Stimulated activated CD4-positive, alpha-beta T cell treated with anti-CD3 and anti-CD28 coated beads, Interleukin-15, amount 100 ng/mL, for 1 hour (primary cell): ENCODE results near the gene CNNM2.

ENCODE experiments used
- DNase-seq, 2 donors: peaks; one replicate each; pipeline ENCODE4 v3.0.0-alpha.2; 2020; ENCODE audit warnings: low read depth in 1 of 2, low spot score in 1 of 2

The CNNM2 gene

DNA sequence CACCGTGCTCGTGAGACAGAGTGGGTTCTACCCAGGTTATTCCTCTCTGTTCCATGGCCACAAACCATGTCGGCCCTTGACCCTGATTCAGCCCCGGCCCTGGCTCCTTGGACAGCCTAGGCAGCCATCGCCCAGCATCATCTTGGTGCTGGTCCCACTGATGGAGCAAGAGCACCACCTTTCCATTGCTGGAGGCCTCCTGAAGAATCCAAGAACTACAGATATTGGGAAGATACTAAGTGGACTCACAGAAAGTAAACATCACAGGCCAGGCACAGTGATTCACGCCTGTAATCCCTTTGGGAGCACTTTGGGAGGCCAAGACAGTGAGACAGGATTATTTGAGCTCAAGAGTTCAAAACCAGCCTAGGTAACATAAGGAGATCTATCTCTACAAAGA is 149.9 kb downstream of the CNNM2 start:
- DNase-seq = no peak

- peak; percentile 38 to 51 for DNase-seq
Measured at GRCh38 chr10:103069453-103070331, 151.6 kb downstream of the CNNM2 start.

DNA sequence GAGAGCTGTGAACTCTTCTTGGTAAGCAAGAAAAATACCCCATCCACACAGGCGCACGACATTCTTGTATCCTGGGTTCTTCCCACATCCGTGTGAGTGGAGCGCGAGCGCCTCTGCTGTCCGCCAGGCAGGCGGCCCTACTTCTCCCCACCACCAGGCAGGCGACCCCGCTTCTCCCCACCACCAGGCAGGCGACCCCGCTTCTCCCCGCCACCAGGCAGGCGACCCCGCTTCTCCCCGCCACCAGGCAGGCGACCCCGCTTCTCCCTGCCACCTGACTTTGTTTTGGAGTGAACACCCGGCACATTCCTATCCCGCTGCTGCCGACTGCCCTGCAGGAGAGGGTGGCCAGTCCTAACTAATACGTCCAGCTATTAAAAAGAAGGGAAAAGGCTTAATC is 154.2 kb downstream of the CNNM2 start:
- DNase-seq = no peak

DNA sequence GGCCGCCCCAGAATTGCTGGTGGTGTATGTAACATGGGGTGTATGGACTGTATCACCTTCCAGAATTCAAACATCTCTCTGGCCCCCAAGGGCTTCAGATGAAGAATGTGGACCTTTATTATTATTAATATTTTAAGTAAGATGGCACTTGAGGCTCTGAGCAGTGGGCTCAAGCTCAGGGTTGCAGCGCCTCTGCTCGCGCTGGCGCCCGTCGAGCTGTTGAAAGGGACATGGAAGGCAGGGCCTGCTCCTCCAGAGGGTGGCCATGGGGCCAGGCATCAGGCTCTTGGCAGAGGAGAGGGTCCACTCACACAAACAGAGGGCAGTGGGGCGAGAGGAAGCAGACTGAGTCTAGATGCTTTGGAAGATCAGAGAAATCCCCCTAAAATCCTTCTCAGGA is 154.8 kb downstream of the CNNM2 start:
- no peak for DNase-seq

- DNase-seq = no peak
Measured at GRCh38 chr10:103077020-103077419, 158.9 kb downstream of the CNNM2 start.

- DNase-seq = no peak
Measured at GRCh38 chr10:103077491-103078308, 159.6 kb downstream of the CNNM2 start.

GRCh38 chr10:103078309-103078615 is 160.2 kb downstream of the CNNM2 start:
- DNase-seq = no peak

DNA sequence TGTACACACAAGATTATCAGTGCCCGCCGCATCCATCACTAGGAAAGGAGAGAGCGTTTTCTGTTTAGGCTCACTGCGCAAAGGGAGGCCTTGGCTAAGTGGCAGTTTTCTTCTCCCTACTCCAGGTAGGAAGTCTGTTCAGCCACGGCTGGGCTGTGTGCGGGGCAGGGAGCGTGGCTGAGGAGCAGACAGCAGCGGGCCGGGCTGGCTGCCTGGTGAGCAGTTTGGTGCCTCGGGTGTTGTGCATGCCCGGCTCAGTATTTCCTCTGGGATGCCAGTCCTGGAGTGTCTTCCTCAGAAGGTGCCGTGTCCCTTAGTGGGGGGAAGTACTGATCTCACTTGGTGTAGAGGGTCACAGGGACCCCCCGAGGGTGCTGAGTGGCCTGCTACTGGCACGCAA is 160.6 kb downstream of the CNNM2 start:
- DNase-seq = no peak

DNA sequence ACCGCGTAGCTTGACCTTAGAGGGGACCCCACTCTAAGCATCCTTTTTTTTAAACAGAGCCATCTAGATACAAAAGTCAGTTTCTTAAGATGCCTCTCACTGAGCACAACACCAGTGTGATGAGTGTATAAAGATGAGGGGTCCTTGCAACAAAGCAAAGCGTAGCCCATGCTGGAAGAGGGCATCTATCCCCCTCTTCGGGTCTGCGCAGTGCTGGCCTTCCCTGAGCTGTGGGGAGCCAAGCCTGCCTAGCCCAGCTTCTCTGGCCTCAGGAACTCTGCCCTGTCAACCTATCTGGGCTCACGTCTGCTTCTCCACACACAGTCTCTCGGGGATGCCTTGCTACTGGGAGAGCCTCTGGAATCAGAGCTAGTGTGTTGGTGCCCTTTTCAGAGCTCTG is 161.0 kb downstream of the CNNM2 start:
- no peak for DNase-seq

DNA sequence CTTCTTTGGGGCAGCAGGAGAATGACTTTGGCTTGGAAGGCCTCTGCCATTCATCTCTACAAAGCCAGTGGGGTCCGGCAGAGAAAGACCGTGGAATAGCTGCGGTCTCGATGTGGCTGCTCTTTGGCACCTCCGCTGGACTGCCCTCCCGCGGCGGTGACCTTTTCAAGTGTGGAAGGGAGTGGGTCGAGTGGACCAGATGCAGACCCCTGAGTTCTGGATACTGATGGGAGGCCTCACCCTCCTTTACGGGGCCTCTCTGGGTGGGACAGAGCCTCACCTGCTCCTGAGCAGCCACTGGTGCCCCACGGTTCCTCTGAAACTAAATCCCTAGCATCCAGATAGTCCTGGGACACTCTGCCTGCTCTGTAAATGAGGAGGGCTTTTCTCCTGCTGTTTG is 161.9 kb downstream of the CNNM2 start:
- DNase-seq = no peak

- no peak for DNase-seq
Measured at GRCh38 chr10:103080891-103081581, 162.9 kb downstream of the CNNM2 start.

GRCh38 chr10:103082683-103083082 is 164.6 kb downstream of the CNNM2 start:
- no peak for DNase-seq

DNA sequence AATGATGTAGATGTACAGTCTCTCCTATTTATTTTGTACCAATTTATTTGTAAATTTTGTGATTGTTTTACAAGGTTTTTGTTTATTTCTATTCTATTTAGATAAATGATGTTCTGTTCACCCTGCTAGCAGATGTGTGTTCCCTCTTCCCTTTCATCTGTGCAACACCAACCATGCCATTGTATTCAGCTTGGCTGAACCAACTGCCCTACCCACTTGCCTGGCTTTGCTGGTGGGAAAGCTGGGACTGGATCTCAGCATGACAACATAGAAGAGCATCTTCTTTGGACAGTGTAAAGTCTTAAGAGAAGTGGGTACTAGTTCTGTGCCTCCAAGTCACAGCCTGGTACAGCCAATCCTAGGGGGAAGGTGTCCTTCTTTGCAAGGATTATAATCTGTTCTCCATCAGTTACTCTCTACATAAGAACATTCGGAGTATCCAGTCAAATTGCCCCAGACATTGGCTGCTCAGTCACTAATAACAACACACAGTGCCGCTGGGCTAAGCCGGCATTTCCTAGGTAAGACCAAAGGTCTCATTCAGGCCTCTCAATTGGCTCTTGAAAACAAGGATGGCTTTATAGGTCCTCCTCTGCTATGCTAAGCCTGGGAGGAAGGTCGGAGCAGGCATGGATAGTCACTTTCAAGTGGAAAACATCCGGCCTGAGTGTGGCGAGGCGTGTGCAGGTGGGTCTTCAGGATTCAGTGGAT is 165.3 kb downstream of the CNNM2 start:
- DNase-seq = no peak

DNA sequence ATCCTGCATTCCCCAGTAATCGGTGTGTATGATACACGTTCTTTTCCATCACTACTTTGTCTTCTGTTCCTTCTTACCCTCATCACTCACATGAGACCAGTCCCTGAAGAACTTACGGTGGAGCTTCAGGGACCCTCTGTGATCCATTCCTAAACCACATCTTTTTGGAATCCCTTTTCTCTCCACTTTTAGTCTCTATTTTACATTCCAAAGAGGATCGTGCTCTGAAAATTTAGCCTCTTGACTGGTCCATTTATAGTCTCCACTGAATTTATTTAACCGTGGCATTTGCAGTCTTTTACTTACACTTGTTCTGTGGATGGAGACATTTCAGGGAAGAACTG is 165.9 kb downstream of the CNNM2 start:
- DNase-seq = no peak

DNA sequence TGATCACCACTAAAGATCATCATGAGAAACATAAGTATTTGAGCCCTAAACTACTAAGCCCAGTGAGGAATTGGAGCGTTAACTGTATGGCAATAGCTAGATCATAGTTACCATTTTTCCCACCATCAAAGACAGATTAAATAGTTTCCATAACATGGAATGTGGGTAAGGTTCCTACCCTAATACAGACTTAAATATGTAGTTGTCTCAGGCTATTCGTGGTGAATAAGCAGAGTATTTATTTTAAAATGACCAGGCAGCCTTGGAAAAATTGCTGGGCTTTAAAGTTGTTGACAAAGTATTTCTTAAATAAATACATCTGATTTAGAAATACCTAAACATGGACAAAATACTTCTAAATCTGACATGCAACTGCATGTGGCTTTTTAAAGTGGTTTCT is 168.2 kb downstream of the CNNM2 start:
- no peak for DNase-seq

DNA sequence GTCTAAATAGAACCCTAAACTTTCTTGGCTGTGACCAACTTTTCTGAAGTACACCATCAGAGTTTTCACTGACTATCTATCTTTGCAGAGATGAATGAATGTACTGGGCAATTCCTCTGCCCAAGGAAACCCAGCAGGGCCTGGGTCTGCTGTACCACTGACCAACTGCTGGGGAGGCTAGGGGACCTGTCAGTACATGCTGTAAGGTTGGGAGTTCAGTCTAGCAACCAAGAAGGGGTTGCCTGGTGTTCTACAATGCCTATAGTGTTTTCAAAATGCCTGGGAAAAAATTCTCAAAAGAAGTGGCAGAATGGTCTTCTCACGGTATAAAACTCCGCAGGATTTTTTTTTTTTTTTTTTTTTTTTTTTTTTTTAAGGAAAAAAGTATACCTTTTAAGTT is 168.7 kb downstream of the CNNM2 start:
- no peak for DNase-seq

- no peak for DNase-seq
Measured at GRCh38 chr10:103089493-103089892, 171.4 kb downstream of the CNNM2 start.

DNA sequence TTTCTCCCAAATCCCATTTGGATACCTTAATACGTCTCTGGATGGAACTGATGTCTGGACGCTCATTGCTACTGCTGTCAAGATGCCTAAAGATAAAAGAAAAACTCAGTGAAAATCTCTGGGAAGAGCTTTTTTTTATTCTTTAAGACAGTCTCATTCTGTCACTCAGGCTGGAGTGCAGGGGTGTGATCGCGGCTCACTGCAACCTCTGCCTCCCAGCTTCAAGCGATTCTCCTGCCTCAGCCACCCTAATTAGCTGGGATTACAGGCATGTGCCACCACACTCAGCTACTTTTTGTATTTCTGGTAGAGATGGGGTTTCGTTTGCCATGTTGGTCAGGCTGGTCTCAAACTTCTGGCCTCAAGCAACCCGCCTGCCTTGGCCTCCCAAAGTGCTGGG is 172.8 kb downstream of the CNNM2 start:
- no peak for DNase-seq

DNA sequence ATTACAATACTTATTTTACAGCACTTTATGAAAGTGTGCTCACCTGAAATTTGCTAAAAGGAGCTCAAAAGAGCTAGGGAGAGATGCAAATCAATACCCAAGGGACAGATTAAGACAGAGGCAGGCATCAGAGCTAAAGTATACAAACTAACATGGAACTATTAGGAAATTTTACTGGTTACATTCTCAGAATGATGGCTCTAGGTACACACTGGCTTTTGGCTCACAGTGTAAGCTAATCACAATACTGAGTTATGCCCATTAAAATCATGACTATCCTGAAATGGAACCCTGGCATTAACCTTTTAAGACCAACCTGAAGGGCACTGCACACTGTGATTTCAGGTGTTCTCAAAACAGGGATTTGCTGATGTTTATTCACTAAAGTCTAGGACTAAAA is 176.9 kb downstream of the CNNM2 start:
- DNase-seq = no peak

GRCh38 chr10:103096130-103096529 is 178.0 kb downstream of the CNNM2 start:
- no peak for DNase-seq

GRCh38 chr10:103098240-103098639 is 180.1 kb downstream of the CNNM2 start:
- DNase-seq = no peak
